NCI-H1930 (cell line): ENCODE results near the gene RBPJ.
A peak's percentile ranks its signal among the peaks of the same experiment; 100 is the strongest.
"Not testable (repeated sequence)": the region's sequence is repeated elsewhere in the genome, so short reads cannot be mapped to it uniquely, and the experiment has no call there.

Experiments
- DNase-seq, 2 experiments: peaks; one replicate each; lab custom pipeline; 2025; lab: John Stamatoyannopoulos, UW

Gene RBPJ

GRCh38 chr4:26302031-26302899 is 18.5 kb upstream of the RBPJ start:
- DNase-seq: no peak

GRCh38 chr4:26303008-26303407 is 17.8 kb upstream of the RBPJ start:
- no peak for DNase-seq

- DNase-seq: no peak
Observed at GRCh38 chr4:26307037-26307800, 13.6 kb upstream of the RBPJ start.

GRCh38 chr4:26308568-26308967 is 12.2 kb upstream of the RBPJ start:
- no peak for DNase-seq

- no peak for DNase-seq
Observed at GRCh38 chr4:26310264-26310663, 10.6 kb upstream of the RBPJ start.

- DNase-seq: no peak
Observed at GRCh38 chr4:26311633-26312032, 9.2 kb upstream of the RBPJ start.

GRCh38 chr4:26315316-26315932 is 5.4 kb upstream of the RBPJ start:
- not testable (repeated sequence) for DNase-seq

GRCh38 chr4:26317766-26318165 is 3.0 kb upstream of the RBPJ start:
- no peak for DNase-seq

- peak; percentile 97 to 99 for DNase-seq
Observed at GRCh38 chr4:26319467-26319948, 1.3 kb upstream of the RBPJ start.

- DNase-seq: no peak
Observed at GRCh38 chr4:26319949-26320537, 771 bp upstream of the RBPJ start.

GRCh38 chr4:26321373-26322221 is 783 bp downstream of the RBPJ start:
- DNase-seq: no peak

GRCh38 chr4:26322346-26322745 is 1.5 kb downstream of the RBPJ start:
- no peak for DNase-seq

GRCh38 chr4:26323821-26324220 is 3.0 kb downstream of the RBPJ start:
- no peak for DNase-seq

GRCh38 chr4:26325191-26325590 is 4.4 kb downstream of the RBPJ start:
- DNase-seq: no peak

- no peak for DNase-seq
Observed at GRCh38 chr4:26326791-26327190, 6.0 kb downstream of the RBPJ start.

- DNase-seq: peak in 1 of 2 experiments; percentile 35
Observed at GRCh38 chr4:26330186-26330787, 9.5 kb downstream of the RBPJ start.

- no peak for DNase-seq
Observed at GRCh38 chr4:26330946-26331345, 10.1 kb downstream of the RBPJ start.

- DNase-seq: no peak
Observed at GRCh38 chr4:26331380-26331950, 10.7 kb downstream of the RBPJ start.

GRCh38 chr4:26334366-26334765 is 13.6 kb downstream of the RBPJ start:
- DNase-seq: no peak

- no peak for DNase-seq
Observed at GRCh38 chr4:26337612-26338011, 16.8 kb downstream of the RBPJ start.
